Adrenal gland (tissue), 12 donors: Measurements from ENCODE around the gene TP53BP2. TPM values are rescaled to one million over a fixed set of nuclear protein-coding genes. Genes with fewer than 3 reads are reported as not detected.
A peak's percentile ranks its signal among the peaks of the same experiment; 100 is the strongest.
"Not testable (repeated sequence)": the region's sequence is repeated elsewhere in the genome, so short reads cannot be mapped to it uniquely, and the experiment has no call there.

Source experiments
- DNase-seq, 7 donors: peaks; one replicate each; pipeline ENCODE4 v3.0.0-alpha.2; 2019 to 2020
- H3K27ac ChIP-seq, 5 donors: fragments of 200-600 bp; sonication (generic) in 4 of 5; 1 replicate in 3 of 5; 2 replicates in 2 of 5; pipeline versions ENCODE4 v1.5.1 to v1.8.0; 2016 to 2020; ENCODE audit warnings: mild to moderate bottlenecking in 1 of 5
- H3K27me3 ChIP-seq: fragments of 200-600 bp; 2 replicates; pipeline ENCODE4 v1.8.0; 2021
- H3K36me3 ChIP-seq, 2 donors: fragments of 200-600 bp; replicated peaks in 1 of 2; 1 replicate in 1 of 2; 2 replicates in 1 of 2; pipeline versions ENCODE4 v1.5.1 to v1.8.0; 2018 to 2022
- H3K4me1 ChIP-seq, 2 donors: fragments of 200-600 bp; replicated peaks in 1 of 2; 1 replicate in 1 of 2; 2 replicates in 1 of 2; pipeline versions ENCODE4 v1.5.1 to v1.8.0; 2018 to 2021
- H3K4me3 ChIP-seq, 4 donors: fragments of 200-600 bp; sonication (generic) in 3 of 4; one replicate each; pipeline ENCODE4 v1.5.1; 2016 to 2018
- H3K9me3 ChIP-seq, 3 donors: fragments of 200-600 bp; sonication (generic) in 1 of 3; replicated peaks in 1 of 3; 1 replicate in 2 of 3; 2 replicates in 1 of 3; pipeline versions ENCODE4 v1.5.1 to v1.8.0; 2016 to 2021
- POLR2A ChIP-seq, 2 donors: fragments of 450-650 bp; IDR thresholded peaks; one replicate each; pipeline ENCODE4 v1.6.1; 2017; ENCODE audit warnings: antibody characterized with exemption in 2 of 2, mild to moderate bottlenecking in 2 of 2, moderate library complexity in 1 of 2
- WGBS, 4 donors: extraction: QIAGEN DNeasy Blood & Tissue Kit in 2 of 4; methylation state at CpG; one replicate each; pipeline versions ENCODE4 v1.1.5 to v1.1.7; 2013 to 2017; 5-methylcytosine and 5-hydroxymethylcytosine counted together
- intact Hi-C, 2 donors: fragments of 100-400 bp; cut with DNase I; formaldehyde crosslinking; loops; one replicate each; pipeline versions ENCODE4 v1.14.1 to v1.15.0; 2022 to 2023
- polyA plus RNA-seq, 3 donors: library from polyadenylated mRNA; stranded (reverse); fragments of 200-250 nt in 2 of 3; fragments of 350-450 nt in 1 of 3; fragmentation: Illumina TruSeq in 1 of 3; extraction: RNeasy Lipid Tissue Mini Kit (QIAGEN cat#74804) in 1 of 3; gene quantifications; one replicate each; pipeline ENCODE4 v1.2.3, GENCODE V29; 2013 to 2014
- total RNA-seq, 9 donors: library from RNA; depleted of rRNA in 4 of 9; stranded (reverse); fragments of >200 nt in 4 of 9; fragments of 120-200 nt in 1 of 9; fragmentation: NEBNext Ultra II Directional in 1 of 9; extraction: Animal tissue kit (Norgen Biotek cat#: 25700) in 1 of 9; gene quantifications; one replicate each; pipeline versions ENCODE4 v1.1.0 to v1.2.4, GENCODE V29; 2013 to 2023
- TF ChIP-seq, protein P1 (sequence below), 6 experiments: fragments of 450-650 bp in 4 of 6; fragments of 200-600 bp in 2 of 6; sonication (generic) in 1 of 6; IDR thresholded peaks; 1 replicate in 5 of 6; 2 replicates in 1 of 6; pipeline versions ENCODE4 v1.5.1 to v1.8.0; 2016 to 2021; ENCODE audit warnings: antibody characterized with exemption in 6 of 6, mild to moderate bottlenecking in 2 of 6, moderate library complexity in 1 of 6
- donor health status: healthy with polysubstance abuse.
- donor health status: Bipolar disorder and iron deficiency.
- donor health status: DM: yes; HTN: yes; CAD: no.
- donor health status: DM: no; HTN: no; CAD: no.
- donor health status: DM: no; HTN: no; CAD: no.
- donor health status: DM: yes; HTN: yes; CAD: no.

TP53BP2 gene
- total and polyA plus RNA-seq, 12 donors: 6.0 to 38.5 (median 24.0) TPM

DNA sequence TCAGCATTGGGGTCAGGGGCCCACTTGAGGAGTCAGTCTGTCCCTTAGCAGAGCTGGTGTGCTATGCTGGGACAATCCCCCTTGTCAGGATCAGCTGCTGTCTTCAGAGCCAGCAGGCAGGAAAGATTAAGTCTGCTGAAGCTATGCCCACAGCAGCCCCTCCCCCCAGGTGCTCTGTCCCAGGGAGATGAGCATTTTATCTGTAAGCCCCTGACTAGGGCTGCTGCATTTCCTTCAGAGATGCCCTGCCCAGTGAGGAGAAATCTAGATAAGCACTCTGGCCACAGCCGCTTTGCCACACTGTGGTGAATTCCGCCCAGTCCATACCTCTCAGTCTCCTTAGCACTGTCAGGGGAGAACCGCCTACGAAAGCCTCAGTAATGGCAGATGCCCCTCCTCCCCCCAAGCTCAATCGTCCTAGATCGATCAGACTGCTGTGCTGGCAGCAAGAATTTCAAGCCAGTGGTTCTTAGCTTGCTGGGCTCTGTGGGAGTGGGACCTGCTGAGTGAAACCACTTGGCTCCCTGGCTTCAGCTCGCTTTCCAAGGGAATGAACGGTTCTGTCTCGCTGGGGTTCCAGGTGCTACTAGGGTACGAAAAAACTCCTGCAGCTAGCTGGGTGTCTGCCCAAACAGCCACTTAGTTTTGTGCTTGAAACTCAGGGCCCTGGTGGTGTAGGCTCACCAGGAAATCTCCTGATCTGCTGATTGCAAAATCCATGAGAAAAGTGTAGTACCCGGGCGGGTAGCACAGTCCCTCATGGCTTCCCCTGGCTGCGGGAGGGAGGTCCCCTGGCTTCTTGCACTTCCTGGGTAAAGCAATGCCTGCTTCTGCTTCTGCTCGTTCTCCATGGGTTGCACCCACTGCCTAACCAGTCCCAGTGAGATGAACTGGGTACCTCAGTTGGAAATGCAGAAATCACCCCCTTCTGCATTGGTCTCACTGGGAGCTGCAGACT lies 25.1 kb upstream of the TP53BP2 start:
- Histone ChIP-seq H3K36me3 (no peaks in the 10 kb centered on the region), H3K9me3 (no peaks in the 10 kb centered on the region), H3K27ac (no peak overlapping the region), H3K4me3 (no peak overlapping the region), H3K27me3 (no peaks in the 10 kb centered on the region), H3K4me1 (no peaks in the 10 kb centered on the region)
- intact Hi-C loops: no loop called here
- peak in 2 of 7 donors; percentile 18 to 21 for DNase-seq
- WGBS, 4 donors: 61 to 72% (median 68%) methylated on average over 13 to 14 of the region's 14 CpGs
- no peak for TF ChIP-seq POLR2A (IDR thresholded peaks at IDR 0.05)
- TF ChIP-seq, protein P1, sequence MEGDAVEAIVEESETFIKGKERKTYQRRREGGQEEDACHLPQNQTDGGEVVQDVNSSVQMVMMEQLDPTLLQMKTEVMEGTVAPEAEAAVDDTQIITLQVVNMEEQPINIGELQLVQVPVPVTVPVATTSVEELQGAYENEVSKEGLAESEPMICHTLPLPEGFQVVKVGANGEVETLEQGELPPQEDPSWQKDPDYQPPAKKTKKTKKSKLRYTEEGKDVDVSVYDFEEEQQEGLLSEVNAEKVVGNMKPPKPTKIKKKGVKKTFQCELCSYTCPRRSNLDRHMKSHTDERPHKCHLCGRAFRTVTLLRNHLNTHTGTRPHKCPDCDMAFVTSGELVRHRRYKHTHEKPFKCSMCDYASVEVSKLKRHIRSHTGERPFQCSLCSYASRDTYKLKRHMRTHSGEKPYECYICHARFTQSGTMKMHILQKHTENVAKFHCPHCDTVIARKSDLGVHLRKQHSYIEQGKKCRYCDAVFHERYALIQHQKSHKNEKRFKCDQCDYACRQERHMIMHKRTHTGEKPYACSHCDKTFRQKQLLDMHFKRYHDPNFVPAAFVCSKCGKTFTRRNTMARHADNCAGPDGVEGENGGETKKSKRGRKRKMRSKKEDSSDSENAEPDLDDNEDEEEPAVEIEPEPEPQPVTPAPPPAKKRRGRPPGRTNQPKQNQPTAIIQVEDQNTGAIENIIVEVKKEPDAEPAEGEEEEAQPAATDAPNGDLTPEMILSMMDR (IDR thresholded peaks at IDR 0.05): no peak

DNA sequence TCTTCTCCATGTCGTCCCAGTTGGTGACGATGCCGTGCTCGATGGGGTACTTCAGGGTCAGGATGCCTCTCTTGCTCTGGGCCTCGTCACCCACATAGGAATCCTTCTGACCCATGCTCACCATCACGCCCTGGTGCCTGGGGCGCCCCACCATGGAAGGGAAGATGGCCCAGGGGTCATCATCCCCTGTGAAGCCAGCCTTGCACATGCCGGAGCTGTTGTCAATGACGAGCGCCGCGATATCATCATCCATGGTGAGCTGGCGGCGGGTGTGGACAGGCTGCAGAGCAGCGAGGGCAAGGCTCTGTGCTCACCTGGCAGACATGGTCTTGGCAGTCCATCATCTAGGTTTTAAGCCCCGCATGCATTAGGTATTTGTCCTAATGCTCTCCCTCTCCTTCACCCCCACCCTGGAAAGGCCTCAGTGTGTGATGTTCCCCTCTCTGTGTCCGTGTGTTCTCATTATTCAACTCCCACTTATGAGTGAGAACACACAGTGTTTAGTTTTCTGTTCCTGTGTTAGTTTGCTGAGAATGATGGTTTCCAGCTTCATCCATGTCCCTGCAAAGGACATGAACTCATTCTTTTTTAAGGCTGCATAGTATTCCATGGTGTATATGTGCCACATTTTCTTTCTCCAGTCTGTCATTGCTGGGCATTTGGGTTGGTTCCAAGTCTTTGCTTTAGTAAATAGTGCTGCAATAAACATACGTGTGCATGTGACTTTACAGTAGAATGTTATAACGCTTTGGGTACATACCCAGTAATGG lies 19.0 kb upstream of the TP53BP2 start:
- H3K4me3 ChIP-seq, H3K4me1 ChIP-seq, H3K27ac ChIP-seq, H3K9me3 ChIP-seq, DNase-seq, intact Hi-C loops, H3K36me3 ChIP-seq, H3K27me3 ChIP-seq: not testable (repeated sequence)
- 94% methylated on average over 5 to 19 of the region's 19 CpGs for WGBS, 4 donors

DNA sequence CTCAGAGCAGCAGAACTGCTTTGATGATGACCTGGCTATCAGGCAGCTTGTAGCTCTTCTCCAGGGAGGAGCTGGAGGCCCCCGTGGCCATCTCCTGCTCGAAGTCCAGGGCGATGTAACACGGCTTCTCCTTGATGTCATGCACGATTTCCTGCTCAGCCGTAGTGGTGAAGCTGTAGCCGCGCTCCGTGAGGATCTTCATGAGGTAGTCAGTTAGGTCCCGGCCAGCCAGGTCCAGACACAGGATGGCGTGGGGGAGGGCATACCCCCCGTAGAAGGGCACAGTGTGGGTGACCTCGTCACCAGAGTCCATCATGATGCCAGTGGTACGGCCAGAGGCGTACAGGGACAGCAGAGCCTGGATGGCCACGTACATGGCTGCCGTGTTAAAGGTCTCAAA lies 18.3 kb upstream of the TP53BP2 start:
- H3K27ac ChIP-seq: no peak overlapping the region
- H3K4me3 ChIP-seq: no peak overlapping the region
- H3K9me3 ChIP-seq: no peaks in the 10 kb centered on the region
- TF ChIP-seq, protein P1 (IDR thresholded peaks at IDR 0.05): no peak
- no peak for TF ChIP-seq POLR2A (IDR thresholded peaks at IDR 0.05)
- no peaks in the 10 kb centered on the region for H3K27me3 ChIP-seq
- intact Hi-C loops: no loop called here
- 88 to 94% (median 93%) methylated on average over 10 to 17 of the region's 17 CpGs for WGBS, 4 donors
- no peaks in the 10 kb centered on the region for H3K36me3 ChIP-seq
- no peak for DNase-seq
- no peaks in the 10 kb centered on the region for H3K4me1 ChIP-seq

GRCh38 chr1:223861904-223862303 lies 16.2 kb upstream of the TP53BP2 start:
- Histone ChIP-seq H3K4me1 (no peaks in the 10 kb centered on the region), H3K36me3 (no peaks in the 10 kb centered on the region), H3K27ac (no peak overlapping the region), H3K9me3 (no peaks in the 10 kb centered on the region), H3K4me3 (no peak overlapping the region), H3K27me3 (peaks cover 5% of the 10 kb centered on the region)
- WGBS, 4 donors: 73 to 83% (median 80%) methylated on average over 1 of the region's 1 CpG
- no peak for DNase-seq
- intact Hi-C loops: no loop called here
- TF ChIP-seq, protein P1 (IDR thresholded peaks at IDR 0.05): no peak
- TF ChIP-seq POLR2A (IDR thresholded peaks at IDR 0.05): no peak
